Measurements from ENCODE around the gene MYCT1.

DNA sequence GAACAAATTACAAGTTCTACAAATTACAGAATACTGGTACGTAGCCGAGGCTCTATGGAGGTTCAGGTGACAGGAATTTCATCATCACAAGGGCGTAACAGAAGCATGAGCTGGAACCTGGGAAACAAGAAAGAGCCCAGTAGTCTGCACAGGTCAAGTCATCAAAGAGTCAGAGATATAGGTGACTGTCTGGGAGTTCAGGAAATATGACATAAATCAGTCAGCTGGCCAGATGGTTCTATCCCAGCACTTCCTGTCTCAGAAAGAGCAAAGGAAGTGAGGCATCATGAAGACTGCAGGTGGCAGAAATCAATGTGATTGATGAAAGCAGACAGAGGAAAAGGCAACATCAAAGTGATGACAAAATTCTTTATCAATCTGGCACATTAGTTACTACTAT, 23.3 kb downstream of the MYCT1 start:
- TF ChIP-seq CTCF (IDR thresholded peaks at IDR 0.05) (no peak), E2F1 (CRISPR knock-in tag; IDR thresholded peaks at IDR 0.05) (no peak), NFE2L1 (CRISPR knock-in tag; IDR thresholded peaks at IDR 0.05) (no peak), FOXP1 (CRISPR knock-in tag; IDR thresholded peaks at IDR 0.05; ENCODE audit: borderline replicate concordance) (no peak), RORB (CRISPR knock-in tag; IDR thresholded peaks at IDR 0.05) (no peak), NR3C1 (CRISPR knock-in tag; conservative IDR thresholded peaks at IDR 0.05; ENCODE audit: low read depth) (no peak), ZNF232 (CRISPR knock-in tag; IDR thresholded peaks at IDR 0.05) (no peak), ZNF281 (CRISPR knock-in tag; IDR thresholded peaks at IDR 0.05) (no peak), FOXP4 (CRISPR knock-in tag; IDR thresholded peaks at IDR 0.05) (no peak), ATF1 (CRISPR knock-in tag; IDR thresholded peaks at IDR 0.05) (no peak), AFF4 (CRISPR knock-in tag; IDR thresholded peaks at IDR 0.05; ENCODE audit: borderline replicate concordance) (no peak), STAT6 (CRISPR knock-in tag; conservative IDR thresholded peaks at IDR 0.05; ENCODE audit: low read depth) (no peak), NFYB (CRISPR knock-in tag; conservative IDR thresholded peaks at IDR 0.05; ENCODE audit: low read depth) (no peak)

All from WTC11 (cell line).